GM21717 (cell line): ENCODE results near the gene RAD51AP2.
"Not testable (repeated sequence)": the region's sequence is repeated elsewhere in the genome, so short reads cannot be mapped to it uniquely, and the experiment has no call there.

Experiments used
- ATAC-seq: cut with Tn5 transposase; IDR thresholded peaks from one replicate; pipeline ENCODE4 v1.9.1; 2021; ENCODE audit warnings: mild to moderate bottlenecking, moderate library complexity; ENCODE audit not compliant: unreplicated experiment

Gene RAD51AP2

GRCh38 chr2:17518212-17519154 lies at the start of gene RAD51AP2:
Gene RAD51AP2 (minus strand): TSS chr2:17518440. CDS start chr2:17518415, 25 bp downstream.
- ATAC-seq = peak; percentile 89

GRCh38 chr2:17565726-17566125 lies 47.5 kb upstream of the RAD51AP2 start:
- ATAC-seq = not testable (repeated sequence)

GRCh38 chr2:17558878-17559277 lies 40.6 kb upstream of the RAD51AP2 start:
- ATAC-seq = no peak

GRCh38 chr2:17558053-17558452 lies 39.8 kb upstream of the RAD51AP2 start:
- ATAC-seq = no peak

GRCh38 chr2:17557596-17557995 lies 39.4 kb upstream of the RAD51AP2 start:
- no peak for ATAC-seq

- ATAC-seq = no peak
These were observed 36.9 kb upstream of the RAD51AP2 start for GRCh38 chr2:17555150-17555549.

- ATAC-seq = no peak
These were observed 32.7 kb upstream of the RAD51AP2 start for GRCh38 chr2:17550907-17551306.

- no peak for ATAC-seq
These were observed 29.5 kb upstream of the RAD51AP2 start for GRCh38 chr2:17547737-17548136.

GRCh38 chr2:17547237-17547636 lies 29.0 kb upstream of the RAD51AP2 start:
- ATAC-seq = no peak

GRCh38 chr2:17545680-17546613 lies 27.7 kb upstream of the RAD51AP2 start:
- ATAC-seq = no peak

- no peak for ATAC-seq
These were observed 26.0 kb upstream of the RAD51AP2 start for GRCh38 chr2:17544256-17544655.

- no peak for ATAC-seq
These were observed 25.6 kb upstream of the RAD51AP2 start for GRCh38 chr2:17543848-17544247.

- ATAC-seq = no peak
These were observed 25.0 kb upstream of the RAD51AP2 start for GRCh38 chr2:17543131-17543660.

GRCh38 chr2:17542471-17542870 lies 24.2 kb upstream of the RAD51AP2 start:
- no peak for ATAC-seq

- ATAC-seq = no peak
These were observed 23.3 kb upstream of the RAD51AP2 start for GRCh38 chr2:17541531-17541950.

- no peak for ATAC-seq
These were observed 22.7 kb upstream of the RAD51AP2 start for GRCh38 chr2:17540813-17541530.

GRCh38 chr2:17540093-17540812 lies 22.0 kb upstream of the RAD51AP2 start, which contains the start of gene VSNL1:
Gene VSNL1 (plus strand): TSS chr2:17540696. CDS start chr2:17592075, 51,379 bp downstream.
- no peak for ATAC-seq

- no peak for ATAC-seq
These were observed 21.4 kb upstream of the RAD51AP2 start for GRCh38 chr2:17539611-17540092.

- ATAC-seq = no peak
These were observed 20.8 kb upstream of the RAD51AP2 start for GRCh38 chr2:17538844-17539554.
